ENCODE data around the gene NOM1.

DNA sequence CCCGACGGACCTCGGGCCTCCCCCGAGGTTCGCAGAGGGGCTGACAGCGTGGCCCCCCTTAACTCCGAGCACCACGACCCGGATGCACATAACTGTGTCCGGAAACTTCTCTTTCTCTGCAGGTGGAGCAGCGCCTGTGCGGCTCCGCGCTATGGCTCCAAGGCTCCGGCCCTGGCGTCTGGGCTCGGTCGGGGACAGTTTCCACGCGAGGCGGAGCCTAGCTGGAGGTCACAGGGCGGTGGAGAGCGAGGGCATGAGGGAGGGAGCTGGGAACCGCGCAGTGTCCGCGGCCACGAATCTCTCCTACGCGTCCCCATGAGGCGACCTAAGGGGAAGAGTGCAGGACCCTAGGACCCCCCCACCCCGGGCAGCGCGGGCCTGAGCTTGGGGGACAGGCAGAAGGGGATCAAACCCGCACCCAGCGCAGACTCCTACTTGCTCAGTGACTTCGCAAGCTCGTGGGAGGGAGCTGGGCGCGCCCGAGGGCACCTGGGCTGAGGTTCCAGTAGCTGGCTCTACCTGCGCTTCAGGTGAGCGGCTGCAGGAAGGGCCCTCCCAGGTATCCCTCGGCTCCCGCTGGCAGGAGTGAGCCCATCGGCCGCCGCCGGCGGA lies 69.6 kb downstream of the NOM1 start:
- TF ChIP-seq, protein P1, sequence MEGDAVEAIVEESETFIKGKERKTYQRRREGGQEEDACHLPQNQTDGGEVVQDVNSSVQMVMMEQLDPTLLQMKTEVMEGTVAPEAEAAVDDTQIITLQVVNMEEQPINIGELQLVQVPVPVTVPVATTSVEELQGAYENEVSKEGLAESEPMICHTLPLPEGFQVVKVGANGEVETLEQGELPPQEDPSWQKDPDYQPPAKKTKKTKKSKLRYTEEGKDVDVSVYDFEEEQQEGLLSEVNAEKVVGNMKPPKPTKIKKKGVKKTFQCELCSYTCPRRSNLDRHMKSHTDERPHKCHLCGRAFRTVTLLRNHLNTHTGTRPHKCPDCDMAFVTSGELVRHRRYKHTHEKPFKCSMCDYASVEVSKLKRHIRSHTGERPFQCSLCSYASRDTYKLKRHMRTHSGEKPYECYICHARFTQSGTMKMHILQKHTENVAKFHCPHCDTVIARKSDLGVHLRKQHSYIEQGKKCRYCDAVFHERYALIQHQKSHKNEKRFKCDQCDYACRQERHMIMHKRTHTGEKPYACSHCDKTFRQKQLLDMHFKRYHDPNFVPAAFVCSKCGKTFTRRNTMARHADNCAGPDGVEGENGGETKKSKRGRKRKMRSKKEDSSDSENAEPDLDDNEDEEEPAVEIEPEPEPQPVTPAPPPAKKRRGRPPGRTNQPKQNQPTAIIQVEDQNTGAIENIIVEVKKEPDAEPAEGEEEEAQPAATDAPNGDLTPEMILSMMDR (IDR thresholded peaks at IDR 0.05): no peak
- no peak for TF ChIP-seq POLR2AphosphoS5 (IDR thresholded peaks at IDR 0.05)
